Iris pigment epithelial cell (primary cell): ENCODE data around the gene DHFR.

Source experiments
- DNase-seq: peaks from one replicate; pipeline ENCODE4 v3.0.0-alpha.2; 2011; ENCODE audit warnings: low read depth

DHFR gene

GRCh38 chr5:80655231-80655774, 520 bp upstream of the DHFR start:
- peak; percentile 58 for DNase-seq

GRCh38 chr5:80654054-80654390, 761 bp downstream of the DHFR start:
- DNase-seq = no peak

- DNase-seq = no peak
These were observed 1.3 kb downstream of the DHFR start for GRCh38 chr5:80653502-80653901.

GRCh38 chr5:80646926-80647325, 7.9 kb downstream of the DHFR start:
- no peak for DNase-seq

- peak; percentile 17 for DNase-seq
These were observed 9.9 kb downstream of the DHFR start for GRCh38 chr5:80644900-80645299.

- DNase-seq = no peak
These were observed 13.4 kb downstream of the DHFR start for GRCh38 chr5:80641353-80641752.

GRCh38 chr5:80634193-80634592, 20.6 kb downstream of the DHFR start:
- no peak for DNase-seq

GRCh38 chr5:80632700-80633099, 22.1 kb downstream of the DHFR start:
- DNase-seq = no peak

- DNase-seq = no peak
These were observed 23.2 kb downstream of the DHFR start for GRCh38 chr5:80631278-80632259.

GRCh38 chr5:80629281-80629680, 25.5 kb downstream of the DHFR start:
- DNase-seq = no peak

- no peak for DNase-seq
These were observed 29.6 kb downstream of the DHFR start for GRCh38 chr5:80625230-80625629.

GRCh38 chr5:80623999-80624398, 30.8 kb downstream of the DHFR start:
- no peak for DNase-seq

GRCh38 chr5:80622756-80623155, 32.0 kb downstream of the DHFR start:
- no peak for DNase-seq

GRCh38 chr5:80620211-80620610, 34.6 kb downstream of the DHFR start:
- peak; percentile 87 for DNase-seq

- no peak for DNase-seq
These were observed 35.7 kb downstream of the DHFR start for GRCh38 chr5:80619086-80619485.

GRCh38 chr5:80618438-80618837, 36.3 kb downstream of the DHFR start:
- no peak for DNase-seq

- DNase-seq = no peak
These were observed 39.4 kb downstream of the DHFR start for GRCh38 chr5:80615266-80615914.

- DNase-seq = no peak
These were observed 45.1 kb downstream of the DHFR start for GRCh38 chr5:80609692-80610091.

- DNase-seq = no peak
These were observed 46.1 kb downstream of the DHFR start for GRCh38 chr5:80608731-80609130.

- no peak for DNase-seq
These were observed 47.0 kb downstream of the DHFR start for GRCh38 chr5:80607832-80608231.

GRCh38 chr5:80607343-80607742, 47.4 kb downstream of the DHFR start:
- DNase-seq = no peak

- DNase-seq = no peak
These were observed 53.7 kb downstream of the DHFR start for GRCh38 chr5:80600943-80601693.
